RCC 7860 (cell line): ENCODE data around the gene GMDS.
"Not testable (repeated sequence)": the region's sequence is repeated elsewhere in the genome, so short reads cannot be mapped to it uniquely, and the experiment has no call there.

Experiments
- DNase-seq: peaks from one replicate; pipeline ENCODE4 v3.0.0-alpha.2; 2015; ENCODE audit warnings: low spot score
- FAIRE-seq: peaks from 2 replicates; lab custom pipeline; 2012; peaks lifted over from hg19 to GRCh38; lab: Jason Lieb, UNC

GMDS gene

GRCh38 chr6:1686117-1687098, 559.0 kb downstream of the GMDS start:
- FAIRE-seq: no peak
- no peak for DNase-seq

- DNase-seq (no peak), FAIRE-seq (no peak)
Observed at GRCh38 chr6:1679688-1680068, 565.7 kb downstream of the GMDS start.

GRCh38 chr6:1679031-1679687, 566.2 kb downstream of the GMDS start:
- DNase-seq (no peak), FAIRE-seq (no peak)

- no peak for FAIRE-seq
- DNase-seq: no peak
Observed at GRCh38 chr6:1678201-1678600, 567.2 kb downstream of the GMDS start.

GRCh38 chr6:1672379-1672778, 573.0 kb downstream of the GMDS start:
- FAIRE-seq: no peak
- no peak for DNase-seq

GRCh38 chr6:1670711-1671462, 574.5 kb downstream of the GMDS start:
- no peak for DNase-seq
- FAIRE-seq: no peak

GRCh38 chr6:1669996-1670395, 575.4 kb downstream of the GMDS start:
- FAIRE-seq (no peak), DNase-seq (no peak)

GRCh38 chr6:1668456-1668855, 576.9 kb downstream of the GMDS start:
- DNase-seq: not testable (repeated sequence)

GRCh38 chr6:1667805-1668175, 577.6 kb downstream of the GMDS start:
- FAIRE-seq (no peak), DNase-seq (no peak)

More at GRCh38 chr6:1668456-1668855, 576.9 kb downstream of the GMDS start:
- FAIRE-seq: not testable (repeated sequence)

- DNase-seq: no peak
- no peak for FAIRE-seq
Observed at GRCh38 chr6:1667012-1667804, 578.2 kb downstream of the GMDS start.

GRCh38 chr6:1665214-1665613, 580.2 kb downstream of the GMDS start:
- DNase-seq (no peak), FAIRE-seq (no peak)

GRCh38 chr6:1664329-1664728, 581.1 kb downstream of the GMDS start:
- DNase-seq (no peak), FAIRE-seq (no peak)

- FAIRE-seq (no peak), DNase-seq (no peak)
Observed at GRCh38 chr6:1663511-1663910, 581.9 kb downstream of the GMDS start.

GRCh38 chr6:1662534-1662933, 582.9 kb downstream of the GMDS start:
- no peak for DNase-seq
- FAIRE-seq: no peak

- FAIRE-seq (no peak), DNase-seq (no peak)
Observed at GRCh38 chr6:1659816-1660215, 585.6 kb downstream of the GMDS start.

- FAIRE-seq: no peak
Observed at GRCh38 chr6:1658212-1659005, 587.0 kb downstream of the GMDS start.

GRCh38 chr6:1657771-1658165, 587.6 kb downstream of the GMDS start:
- FAIRE-seq: no peak
- DNase-seq: no peak

More at GRCh38 chr6:1658212-1659005, 587.0 kb downstream of the GMDS start:
- no peak for DNase-seq

- no peak for DNase-seq
- FAIRE-seq: no peak
Observed at GRCh38 chr6:1657116-1657770, 588.2 kb downstream of the GMDS start.

GRCh38 chr6:1654054-1654453, 591.4 kb downstream of the GMDS start:
- DNase-seq (no peak), FAIRE-seq (no peak)
